Inferior parietal cortex (tissue), 1 donor: Measurements from ENCODE around the gene FMO5.

Source experiments
- DNase-seq: peaks from one replicate; pipeline ENCODE4 v3.0.0-alpha.2; 2016; ENCODE audit errors: extremely low spot score

FMO5 gene

DNA sequence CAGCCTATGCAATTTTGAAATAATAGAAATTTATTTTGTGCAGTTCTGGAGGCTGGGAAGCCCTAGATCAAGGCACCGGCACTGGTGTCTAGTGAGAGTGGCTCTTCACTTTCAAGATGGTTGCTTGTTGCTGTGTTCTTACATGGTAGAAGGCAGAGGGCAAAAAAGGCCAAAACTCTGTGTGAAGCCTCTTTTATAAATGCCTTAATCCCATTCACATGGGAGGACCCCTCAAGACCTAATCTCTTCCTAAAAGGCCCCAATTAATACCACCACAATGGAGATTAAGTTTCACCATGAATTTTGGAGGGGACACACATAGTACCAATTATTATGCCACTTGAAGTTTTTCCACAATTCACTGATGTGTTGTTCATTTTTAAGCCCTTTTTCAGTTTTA is 73.9 kb downstream of the FMO5 start:
- no peak for DNase-seq

DNA sequence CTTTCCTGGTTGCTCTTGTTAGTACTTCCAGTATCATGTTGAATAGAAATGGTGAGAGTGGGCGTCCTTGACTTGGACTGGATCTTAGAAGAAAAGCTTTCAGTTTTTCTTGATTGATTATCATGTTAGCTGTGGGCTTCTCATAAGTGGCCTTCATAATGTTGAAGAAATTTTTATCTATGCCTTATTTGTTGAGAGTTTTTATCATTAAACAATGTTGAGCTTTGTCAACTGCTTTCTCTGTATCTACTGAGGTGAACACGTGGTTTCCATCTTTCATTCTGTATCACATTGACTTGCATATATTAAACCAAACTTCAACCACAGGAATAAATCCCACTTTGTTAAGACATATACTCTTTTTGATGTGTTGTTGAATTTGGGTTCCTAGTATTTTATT is 82.3 kb downstream of the FMO5 start:
- no peak for DNase-seq
